H1 (cell line): Measurements from ENCODE around the gene WNT9A. TPM values are rescaled to one million over a fixed set of nuclear protein-coding genes. Genes with fewer than 3 reads are reported as not detected.

Experiments
- CTCF ChIA-PET: fragments of 300-600 bp; sonication (Branson Sonifier 250); formaldehyde crosslinking; loops from one replicate; lab custom pipeline; 2021; ENCODE audit not compliant: partially characterized antibody; lab: Charles Lee
- POLR2A ChIA-PET: fragments of 300-600 bp; sonication (Branson Sonifier 250); formaldehyde crosslinking; loops from one replicate; lab custom pipeline; 2021; ENCODE audit warnings: inconsistent platforms; ENCODE audit not compliant: partially characterized antibody; lab: Charles Lee
- DNase-seq, 2 experiments: peaks; one replicate each; pipeline versions ENCODE4 v3.0.0 to v3.0.0-alpha.2; 2010 to 2022; ENCODE audit warnings: low spot score in 2 of 2, low read depth in 1 of 2, mixed read lengths in 1 of 2
- FAIRE-seq: peaks from 2 replicates; lab custom pipeline; 2011; peaks lifted over from hg19 to GRCh38; lab: Jason Lieb, UNC
- H2AFZ ChIP-seq: 2 replicates; pipeline ENCODE4 v1.8.1; 2012; ENCODE audit warnings: low read length, inconsistent platforms
- H2AK5ac ChIP-seq: 2 replicates; pipeline ENCODE4 v1.6.1; 2013; ENCODE audit warnings: low read depth, low read length
- H2BK120ac ChIP-seq: replicated peaks from 2 replicates; pipeline ENCODE3; 2013; ENCODE audit warnings: low read depth, low read length, inconsistent platforms
- H2BK12ac ChIP-seq: 2 replicates; pipeline ENCODE4 v1.6.1; 2013; ENCODE audit warnings: low read depth, low read length
- H2BK15ac ChIP-seq: 2 replicates; pipeline ENCODE4 v1.6.1; 2013; ENCODE audit warnings: low read length
- H2BK20ac ChIP-seq: 2 replicates; pipeline ENCODE4 v1.6.1; 2013; ENCODE audit warnings: low read length
- H2BK5ac ChIP-seq: 2 replicates; pipeline ENCODE4 v1.6.1; 2013; ENCODE audit warnings: low read depth, low read length
- H3K14ac ChIP-seq: 2 replicates; pipeline ENCODE4 v1.6.1; 2013; ENCODE audit warnings: inconsistent platforms; ENCODE audit not compliant: insufficient read length
- H3K18ac ChIP-seq: 2 replicates; pipeline ENCODE4 v1.6.1; 2013; ENCODE audit warnings: low read length; ENCODE audit errors: extremely low read depth
- H3K23ac ChIP-seq: 2 replicates; pipeline ENCODE4 v1.6.1; 2013; ENCODE audit warnings: inconsistent platforms; ENCODE audit not compliant: insufficient read length
- H3K23me2 ChIP-seq: 2 replicates; pipeline ENCODE4 v1.6.1; 2013; ENCODE audit warnings: low read depth, low read length
- H3K27ac ChIP-seq: 2 replicates; pipeline ENCODE4 v1.6.1; 2011; ENCODE audit warnings: low read depth, low read length, inconsistent platforms
- H3K27me3 ChIP-seq, 4 experiments: replicated peaks in 1 of 4; 1 replicate in 1 of 4; 2 replicates in 3 of 4; pipeline versions ENCODE4 v1.6.1 to v1.8.1; 2011 to 2013; ENCODE audit warnings: low read length in 3 of 4, mild to moderate bottlenecking in 3 of 4, inconsistent platforms in 2 of 4, mixed read lengths in 2 of 4, moderate library complexity in 1 of 4; ENCODE audit not compliant: control insufficient read depth in 3 of 4, insufficient read depth in 3 of 4; ENCODE audit errors: extremely low read depth in 1 of 4
- H3K36me3 ChIP-seq, 4 experiments: 2 replicates each; pipeline versions ENCODE4 v1.6.1 to v1.8.1; 2011 to 2013; ENCODE audit warnings: mild to moderate bottlenecking in 4 of 4, low read length in 3 of 4, moderate library complexity in 2 of 4, control low read depth in 1 of 4, inconsistent platforms in 1 of 4; ENCODE audit not compliant: insufficient read depth in 4 of 4, control insufficient read depth in 2 of 4
- H3K4ac ChIP-seq: replicated peaks from 2 replicates; pipeline ENCODE3; 2013; ENCODE audit warnings: low read length, low read depth, mixed read lengths, inconsistent platforms; ENCODE audit not compliant: insufficient read length
- H3K4me1 ChIP-seq, 4 experiments: replicated peaks in 1 of 4; 1 replicate in 1 of 4; 2 replicates in 3 of 4; pipeline versions ENCODE4 v1.6.1 to v1.8.1; 2011 to 2013; ENCODE audit warnings: low read length in 3 of 4, inconsistent platforms in 2 of 4, mixed read lengths in 1 of 4; ENCODE audit not compliant: insufficient read depth in 4 of 4, control insufficient read depth in 3 of 4
- H3K4me2 ChIP-seq, 2 experiments: 2 replicates each; pipeline versions ENCODE4 v1.6.1 to v1.8.1; 2011 to 2013; ENCODE audit warnings: low read depth in 2 of 2, low read length in 2 of 2, control low read depth in 1 of 2, inconsistent platforms in 1 of 2, mild to moderate bottlenecking in 1 of 2; ENCODE audit not compliant: insufficient read depth in 1 of 2
- H3K4me3 ChIP-seq, 4 experiments: fragments of 200-600, 300-600 bp in 1 of 4; sonication (generic), shearing (Covaris generic), sonication (Bioruptor Twin) in 1 of 4; 2 replicates each; pipeline versions ENCODE4 v1.5.1 to v1.8.1; 2011 to 2016; ENCODE audit warnings: low read length in 4 of 4, low read depth in 3 of 4, control low read depth in 2 of 4, inconsistent platforms in 2 of 4, mild to moderate bottlenecking in 2 of 4, mixed read lengths in 1 of 4, moderate library complexity in 1 of 4; ENCODE audit not compliant: insufficient read depth in 2 of 4; ENCODE audit errors: extremely low read depth in 1 of 4
- H3K56ac ChIP-seq: replicated peaks from 2 replicates; pipeline ENCODE3; 2013; ENCODE audit warnings: low read depth, mild to moderate bottlenecking, mixed read lengths, low read length, inconsistent platforms; ENCODE audit not compliant: insufficient read length
- H3K79me1 ChIP-seq: 2 replicates; pipeline ENCODE4 v1.6.1; 2013; ENCODE audit warnings: low read depth, low read length, control low read depth
- H3K79me2 ChIP-seq, 2 experiments: 2 replicates each; pipeline versions ENCODE4 v1.6.1 to v1.8.1; 2012 to 2013; ENCODE audit warnings: low read length in 2 of 2, mild to moderate bottlenecking in 2 of 2, inconsistent platforms in 1 of 2; ENCODE audit not compliant: insufficient read depth in 2 of 2, control insufficient read depth in 1 of 2
- H3K9ac ChIP-seq, 4 experiments: replicated peaks in 1 of 4; 1 replicate in 1 of 4; 2 replicates in 3 of 4; pipeline versions ENCODE4 v1.6.1 to v1.8.1; 2011 to 2013; ENCODE audit warnings: low read depth in 3 of 4, low read length in 3 of 4, control low read depth in 2 of 4, mild to moderate bottlenecking in 2 of 4, moderate library complexity in 2 of 4, inconsistent platforms in 1 of 4; ENCODE audit errors: extremely low read depth in 1 of 4
- H3K9me3 ChIP-seq, 2 experiments: 2 replicates each; pipeline versions ENCODE4 v1.6.1 to v1.8.1; 2012 to 2013; ENCODE audit warnings: mild to moderate bottlenecking in 2 of 2, moderate library complexity in 2 of 2, control low read depth in 1 of 2, inconsistent platforms in 1 of 2, low read depth in 1 of 2, low read length in 1 of 2, mixed read lengths in 1 of 2; ENCODE audit not compliant: insufficient read depth in 2 of 2
- H4K20me1 ChIP-seq, 2 experiments: replicated peaks in 1 of 2; 2 replicates each; pipeline versions ENCODE3 to v1.8.1; 2011 to 2013; ENCODE audit warnings: inconsistent platforms in 2 of 2, low read length in 2 of 2, mild to moderate bottlenecking in 1 of 2; ENCODE audit not compliant: insufficient read depth in 2 of 2, control insufficient read depth in 1 of 2
- H4K5ac ChIP-seq: 2 replicates; pipeline ENCODE4 v1.6.1; 2013; ENCODE audit warnings: low read length, low read depth, mixed read lengths, inconsistent platforms; ENCODE audit not compliant: insufficient read length
- H4K8ac ChIP-seq: 2 replicates; pipeline ENCODE4 v1.8.0; 2013; ENCODE audit warnings: mild to moderate bottlenecking, moderate library complexity, low read length, inconsistent platforms; ENCODE audit not compliant: insufficient read depth; ENCODE audit errors: extremely low read depth
- H4K91ac ChIP-seq: replicated peaks from 2 replicates; pipeline ENCODE3; 2013; ENCODE audit warnings: low read length, mixed read lengths, inconsistent platforms; ENCODE audit not compliant: insufficient read length
- JUND ChIP-seq: IDR thresholded peaks from 2 replicates; pipeline ENCODE4 v1.6.1; 2011; ENCODE audit warnings: mild to moderate bottlenecking, improper control_type of control experiment, low read length
- NANOG ChIP-seq: IDR thresholded peaks from 2 replicates; pipeline ENCODE4 v1.6.1; 2011; ENCODE audit warnings: low read length, low read depth, mild to moderate bottlenecking, inconsistent platforms; ENCODE audit not compliant: insufficient read depth, poor library complexity, severe bottlenecking
- RAD21 ChIP-seq, 2 experiments: IDR thresholded peaks in 1 of 2; conservative IDR thresholded peaks in 1 of 2; 2 replicates each; pipeline ENCODE4 v1.6.1; 2011; ENCODE audit warnings: low read depth in 2 of 2, low read length in 2 of 2, improper control_type of control experiment in 1 of 2, inconsistent platforms in 1 of 2, mild to moderate bottlenecking in 1 of 2, moderate library complexity in 1 of 2
- TAF7 ChIP-seq: optimal IDR thresholded peaks from 2 replicates; pipeline ENCODE3; 2011; ENCODE audit warnings: low read depth, mild to moderate bottlenecking, inconsistent platforms, low read length, moderate library complexity, borderline replicate concordance
- WGBS, 2 experiments: shearing (Covaris generic) in 1 of 2; methylation state at CpG; one replicate each; pipeline versions ENCODE4 v1.1.6 to v1.1.7; 2013 to 2015; ENCODE audit warnings: low lambda C conversion rate in 2 of 2, mixed read lengths in 2 of 2, inconsistent platforms in 1 of 2, low coverage in 1 of 2, missing lambda C conversion rate in 1 of 2; ENCODE audit not compliant: insufficient replicate concordance in 2 of 2, insufficient coverage in 1 of 2, insufficient read length in 1 of 2; ENCODE audit errors: extremely low coverage in 1 of 2, missing lambda C conversion rate in 1 of 2; 5-methylcytosine and 5-hydroxymethylcytosine counted together
- polyA plus RNA-seq, 7 experiments: library from polyadenylated mRNA; depleted of rRNA in 3 of 7; stranded (reverse) in 5 of 7; unstranded in 2 of 7; fragments of >200 nt in 5 of 7; fragments of 200-250 nt in 2 of 7; gene quantifications; 1 replicate in 5 of 7; 2 replicates in 1 of 7; 4 replicates in 1 of 7; pipeline versions ENCODE4 v1.2.1 to v1.2.3, GENCODE V29; 2011 to 2013; ENCODE audit warnings: missing spikeins in 2 of 7, mixed read lengths in 2 of 7
- total RNA-seq: library from RNA; stranded (reverse); fragmentation: NEBNext Ultra II Directional; extraction: Animal tissue kit (Norgen Biotek cat#: 25700); gene quantifications from 2 replicates; pipeline ENCODE4 v1.2.1, GENCODE V29; 2021
- TF ChIP-seq, protein P1 (sequence below), 3 experiments: IDR thresholded peaks; 1 replicate in 2 of 3; 2 replicates in 1 of 3; pipeline versions ENCODE4 v1.5.1 to v1.6.1; 2011; ENCODE audit warnings: low read length in 3 of 3, mild to moderate bottlenecking in 3 of 3, inconsistent platforms in 2 of 3, low read depth in 1 of 3, moderate library complexity in 1 of 3; ENCODE audit not compliant: insufficient read depth in 1 of 3; ENCODE audit errors: control extremely low read depth in 1 of 3

WNT9A gene
- total and polyA plus RNA-seq, 2 of the 8 experiments (the other 6 are each of a cell fraction or from before 2014, with no cell fraction given) = 1.1 to 1.5 TPM

DNA sequence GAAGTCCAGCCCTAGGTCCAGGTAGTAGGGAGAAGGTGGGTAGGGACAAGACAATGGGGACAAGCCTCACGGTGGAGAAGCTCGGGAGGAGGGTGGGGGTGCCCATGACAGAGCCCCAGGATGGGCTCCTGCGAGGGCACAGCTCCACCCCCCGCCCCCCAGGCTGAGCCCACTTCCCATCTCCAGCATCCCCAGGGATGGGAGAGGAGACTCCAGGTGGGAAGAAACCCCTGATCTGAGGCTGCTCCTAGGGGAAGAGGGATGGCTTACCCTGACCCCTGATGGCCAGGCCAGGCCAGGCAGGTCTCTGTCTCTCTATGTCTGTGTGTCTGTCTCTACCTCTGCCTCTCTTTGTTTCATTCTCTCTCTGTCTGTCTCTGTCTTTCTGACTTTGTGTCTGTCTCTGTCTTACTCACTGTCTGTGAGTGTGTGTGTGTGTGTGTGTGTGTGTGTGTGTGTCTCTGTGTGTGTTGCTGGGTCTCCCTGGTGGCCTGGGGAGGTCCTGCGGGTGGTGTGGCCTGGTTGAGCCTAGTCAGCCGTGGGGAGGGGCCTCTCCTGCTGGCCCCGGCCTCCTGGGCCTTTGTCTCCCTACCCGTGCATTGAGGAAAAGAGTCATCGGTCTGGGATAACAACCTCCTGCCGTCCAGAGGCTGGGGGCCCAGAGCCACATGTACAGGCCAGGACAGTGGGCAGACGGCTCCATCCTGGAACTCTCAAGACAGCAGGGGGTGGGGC is 45.7 kb downstream of the WNT9A start:
- Histone ChIP-seq H2AK5ac (peak overlapping the region; percentile 82; the same call in 1 of the 2 replicates), H3K9me3 (no peaks in the 10 kb centered on the region), H3K79me1 (no peaks in the 10 kb centered on the region), H3K4me3 (no peak overlapping the region), H4K8ac (peak overlapping the region; percentile 31; the same call in 1 of the 2 replicates), H2AFZ (no peak overlapping the region), H2BK20ac (no peak overlapping the region), H3K36me3 (no peaks in the 10 kb centered on the region), H4K5ac (no peak overlapping the region), H3K4ac (no peak overlapping the region), H2BK15ac (no peak overlapping the region), H3K27me3 (no peaks in the 10 kb centered on the region), H3K4me1 (peaks cover 0 to 8% (median 0%) of the 10 kb centered on the region in 4 experiments; a peak in 3 of 7 replicates), H3K79me2 (no peaks in the 10 kb centered on the region), H2BK120ac (no peak overlapping the region), H4K91ac (no peak overlapping the region), H2BK5ac (no peak overlapping the region), H3K23me2 (no peaks in the 10 kb centered on the region; the same call in 1 of the 2 replicates), H3K56ac (no peak overlapping the region), H3K4me2 (no peak overlapping the region), H3K27ac (no peak overlapping the region), H3K23ac (no peak overlapping the region), H3K14ac (no peak overlapping the region), H2BK12ac (peak overlapping the region; percentile 39; the same call in 1 of the 2 replicates), H4K20me1 (no peaks in the 10 kb centered on the region), H3K18ac (no peak overlapping the region; the same call in 1 of the 2 replicates), H3K9ac (no peak overlapping the region)
- POLR2A ChIA-PET = no interaction called here
- DNase-seq (no peak), FAIRE-seq (no peak)
- TF ChIP-seq TAF7 (no peak), NANOG (no peak), RAD21 (IDR thresholded peaks at IDR 0.05 in 1 of 2, conservative IDR thresholded peaks at IDR 0.05 in 1 of 2; ENCODE audit: low read depth in 2 of 2, low read length in 2 of 2) (peak; percentile 35 to 43; a peak in 3 of 4 replicates), JUND (no peak)
- TF ChIP-seq, protein P1, sequence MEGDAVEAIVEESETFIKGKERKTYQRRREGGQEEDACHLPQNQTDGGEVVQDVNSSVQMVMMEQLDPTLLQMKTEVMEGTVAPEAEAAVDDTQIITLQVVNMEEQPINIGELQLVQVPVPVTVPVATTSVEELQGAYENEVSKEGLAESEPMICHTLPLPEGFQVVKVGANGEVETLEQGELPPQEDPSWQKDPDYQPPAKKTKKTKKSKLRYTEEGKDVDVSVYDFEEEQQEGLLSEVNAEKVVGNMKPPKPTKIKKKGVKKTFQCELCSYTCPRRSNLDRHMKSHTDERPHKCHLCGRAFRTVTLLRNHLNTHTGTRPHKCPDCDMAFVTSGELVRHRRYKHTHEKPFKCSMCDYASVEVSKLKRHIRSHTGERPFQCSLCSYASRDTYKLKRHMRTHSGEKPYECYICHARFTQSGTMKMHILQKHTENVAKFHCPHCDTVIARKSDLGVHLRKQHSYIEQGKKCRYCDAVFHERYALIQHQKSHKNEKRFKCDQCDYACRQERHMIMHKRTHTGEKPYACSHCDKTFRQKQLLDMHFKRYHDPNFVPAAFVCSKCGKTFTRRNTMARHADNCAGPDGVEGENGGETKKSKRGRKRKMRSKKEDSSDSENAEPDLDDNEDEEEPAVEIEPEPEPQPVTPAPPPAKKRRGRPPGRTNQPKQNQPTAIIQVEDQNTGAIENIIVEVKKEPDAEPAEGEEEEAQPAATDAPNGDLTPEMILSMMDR (IDR thresholded peaks at IDR 0.05; ENCODE audit: control extremely low read depth in 1 of 3, insufficient read depth in 1 of 3, low read depth in 1 of 3, low read length in 3 of 3) = peak in 2 of 3 experiments; percentile 33 to 61; a peak in 3 of 4 replicates
- 71% methylated on average over 10 of the region's 11 CpGs; no CpG with 5 or more reads in 1 of the 2 experiments for WGBS, 2 experiments
- CTCF ChIA-PET = interaction anchor here (0.7 to 1.6 kb wide), 6 partner anchors 9 to 52 kb away, joined by 3 to 5 read pairs (median 3); no protein-coding TSS in a partner anchor
